ENCODE results near the gene ZIC4.

Gene ZIC4

DNA sequence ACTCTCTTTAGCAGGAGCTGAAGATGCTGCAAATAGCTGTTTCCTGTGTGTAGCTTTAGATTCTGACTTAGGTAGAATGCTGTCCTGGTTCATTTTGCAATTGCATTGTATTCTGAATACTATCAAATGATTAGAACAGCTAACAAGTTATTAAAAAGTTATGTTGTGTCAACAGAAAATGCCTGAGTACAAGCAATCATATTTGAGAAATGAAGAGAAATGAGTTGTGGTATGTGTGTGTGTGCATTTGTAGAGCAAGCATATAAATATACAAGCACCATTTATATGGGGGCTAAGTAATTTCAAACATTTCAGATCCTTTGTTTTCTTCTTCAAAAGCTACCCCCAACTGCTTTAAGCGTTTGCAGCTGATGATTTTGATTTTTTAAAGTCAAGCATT is 10.6 kb upstream of the ZIC4 start:
- no peak overlapping the region for H3K27ac ChIP-seq
- H3K4me1 ChIP-seq, result peaks cover 0 to 34% (median 25%) of the 10 kb centered on the region in 4 donors
- no peaks in the 10 kb centered on the region for H3K36me3 ChIP-seq
- H3K27me3 ChIP-seq, result peaks cover 5 to 94% of the 10 kb centered on the region in 2 donors
- no peak for DNase-seq
- TF ChIP-seq, protein P1, sequence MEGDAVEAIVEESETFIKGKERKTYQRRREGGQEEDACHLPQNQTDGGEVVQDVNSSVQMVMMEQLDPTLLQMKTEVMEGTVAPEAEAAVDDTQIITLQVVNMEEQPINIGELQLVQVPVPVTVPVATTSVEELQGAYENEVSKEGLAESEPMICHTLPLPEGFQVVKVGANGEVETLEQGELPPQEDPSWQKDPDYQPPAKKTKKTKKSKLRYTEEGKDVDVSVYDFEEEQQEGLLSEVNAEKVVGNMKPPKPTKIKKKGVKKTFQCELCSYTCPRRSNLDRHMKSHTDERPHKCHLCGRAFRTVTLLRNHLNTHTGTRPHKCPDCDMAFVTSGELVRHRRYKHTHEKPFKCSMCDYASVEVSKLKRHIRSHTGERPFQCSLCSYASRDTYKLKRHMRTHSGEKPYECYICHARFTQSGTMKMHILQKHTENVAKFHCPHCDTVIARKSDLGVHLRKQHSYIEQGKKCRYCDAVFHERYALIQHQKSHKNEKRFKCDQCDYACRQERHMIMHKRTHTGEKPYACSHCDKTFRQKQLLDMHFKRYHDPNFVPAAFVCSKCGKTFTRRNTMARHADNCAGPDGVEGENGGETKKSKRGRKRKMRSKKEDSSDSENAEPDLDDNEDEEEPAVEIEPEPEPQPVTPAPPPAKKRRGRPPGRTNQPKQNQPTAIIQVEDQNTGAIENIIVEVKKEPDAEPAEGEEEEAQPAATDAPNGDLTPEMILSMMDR (IDR thresholded peaks at IDR 0.05), result no peak
- intact Hi-C loops (cut with DNase I; ENCODE audit: low total_unique reads), result no loop called here
- peaks cover 0 to 6% (median 0%) of the 10 kb centered on the region in 3 donors for H3K9me3 ChIP-seq
- no peak overlapping the region for H3K4me3 ChIP-seq

DNA sequence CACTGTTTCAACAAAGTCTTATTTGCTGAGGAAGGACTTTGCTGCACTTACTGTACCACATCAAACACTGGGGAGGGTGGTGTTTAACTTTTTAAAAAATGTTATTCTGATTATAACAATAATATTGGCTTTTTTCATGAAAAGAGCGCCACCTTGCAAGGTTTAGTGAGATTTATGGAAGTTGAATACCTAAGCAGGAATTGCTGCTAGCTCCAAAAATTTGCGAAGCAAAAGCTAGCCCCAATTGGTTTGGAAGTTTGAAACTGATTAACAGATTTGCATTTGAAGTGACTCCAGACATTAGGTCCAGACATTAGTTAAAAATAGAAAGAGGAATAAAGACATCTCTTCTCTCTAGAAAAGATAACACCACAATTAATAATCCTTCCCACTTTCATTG is 9.5 kb upstream of the ZIC4 start:
- Histone ChIP-seq H3K36me3 (no peaks in the 10 kb centered on the region), H3K27ac (no peak overlapping the region), H3K4me3 (no peak overlapping the region), H3K27me3 (peaks cover 5 to 94% of the 10 kb centered on the region in 2 donors), H3K4me1 (peaks cover 0 to 34% (median 28%) of the 10 kb centered on the region in 4 donors), H3K9me3 (peaks cover 0 to 6% (median 0%) of the 10 kb centered on the region in 3 donors)
- no peak for DNase-seq
- TF ChIP-seq, protein P1 (IDR thresholded peaks at IDR 0.05), result no peak
- intact Hi-C loops (cut with DNase I; ENCODE audit: low total_unique reads), result no loop called here

DNA sequence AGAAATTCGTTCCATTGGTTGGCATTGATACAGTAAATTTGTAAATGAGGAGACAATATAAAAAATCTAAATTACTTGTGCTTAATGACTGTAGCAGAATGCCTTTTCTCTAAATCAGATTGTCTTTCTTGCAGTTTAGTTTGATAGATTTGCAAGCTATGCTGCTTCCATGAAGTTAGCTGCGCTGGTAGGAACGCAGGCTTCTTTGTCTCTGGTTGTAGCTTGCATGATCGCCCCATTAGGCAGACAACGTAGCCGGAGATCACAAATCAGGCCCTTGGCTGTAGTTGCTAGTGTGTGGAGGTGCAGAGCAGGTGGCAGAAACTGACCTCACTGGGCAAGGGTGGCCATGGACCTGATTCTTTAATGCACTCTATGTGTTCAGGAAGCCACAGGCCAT is 8.9 kb upstream of the ZIC4 start:
- intact Hi-C loops (cut with DNase I; ENCODE audit: low total_unique reads), result no loop called here
- no peak overlapping the region for H3K4me3 ChIP-seq
- DNase-seq, result no peak
- peaks cover 11 to 94% of the 10 kb centered on the region in 2 donors for H3K27me3 ChIP-seq
- peaks cover 0 to 6% (median 0%) of the 10 kb centered on the region in 3 donors for H3K9me3 ChIP-seq
- H3K27ac ChIP-seq, result no peak overlapping the region
- TF ChIP-seq, protein P1 (IDR thresholded peaks at IDR 0.05), result no peak
- peaks cover 0 to 39% (median 34%) of the 10 kb centered on the region in 4 donors for H3K4me1 ChIP-seq
- H3K36me3 ChIP-seq, result no peaks in the 10 kb centered on the region

DNA sequence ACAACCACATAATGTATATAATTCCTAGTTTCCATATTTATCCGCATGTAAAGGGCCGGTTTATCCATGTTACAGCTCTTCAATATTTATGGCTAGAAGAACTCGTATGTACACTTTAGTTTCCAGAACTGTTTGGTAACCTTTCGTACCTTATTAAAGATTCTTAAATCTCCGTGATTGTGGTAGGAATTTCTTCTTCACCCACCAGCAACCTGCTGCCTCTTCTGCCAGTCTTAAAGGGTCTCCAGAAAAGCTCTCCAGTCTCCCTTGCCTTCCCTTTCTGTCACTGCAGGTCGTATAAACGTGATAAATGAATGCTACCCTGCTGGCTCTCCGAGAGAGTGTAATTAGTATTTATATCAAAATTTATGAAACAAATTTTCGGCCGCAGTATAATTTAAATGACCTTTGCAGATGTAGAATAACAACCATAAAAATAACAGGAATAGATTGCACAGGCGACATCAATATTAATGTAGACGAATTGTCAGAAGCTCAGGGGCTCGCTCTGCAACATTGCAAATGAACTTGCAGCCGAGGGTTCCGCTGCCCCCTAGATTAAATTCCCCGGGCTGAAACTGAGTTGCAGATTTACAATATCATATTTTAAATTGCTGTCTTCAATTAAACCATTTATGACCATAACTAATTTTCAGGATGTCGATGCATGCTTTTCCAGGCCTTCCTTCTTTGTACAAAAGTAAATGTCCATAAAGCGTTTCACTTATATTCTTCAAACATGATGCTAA is 8.2 kb upstream of the ZIC4 start:
- intact Hi-C loops (cut with DNase I; ENCODE audit: low total_unique reads), result no loop called here
- TF ChIP-seq, protein P1 (IDR thresholded peaks at IDR 0.05), result no peak
- no peak overlapping the region for H3K27ac ChIP-seq
- peaks cover 0 to 6% (median 0%) of the 10 kb centered on the region in 3 donors for H3K9me3 ChIP-seq
- peaks cover 17 to 94% of the 10 kb centered on the region in 2 donors for H3K27me3 ChIP-seq
- H3K4me1 ChIP-seq, result peaks cover 0 to 44% (median 40%) of the 10 kb centered on the region in 4 donors
- H3K4me3 ChIP-seq, result no peak overlapping the region
- H3K36me3 ChIP-seq, result no peaks in the 10 kb centered on the region
- DNase-seq, result no peak

DNA sequence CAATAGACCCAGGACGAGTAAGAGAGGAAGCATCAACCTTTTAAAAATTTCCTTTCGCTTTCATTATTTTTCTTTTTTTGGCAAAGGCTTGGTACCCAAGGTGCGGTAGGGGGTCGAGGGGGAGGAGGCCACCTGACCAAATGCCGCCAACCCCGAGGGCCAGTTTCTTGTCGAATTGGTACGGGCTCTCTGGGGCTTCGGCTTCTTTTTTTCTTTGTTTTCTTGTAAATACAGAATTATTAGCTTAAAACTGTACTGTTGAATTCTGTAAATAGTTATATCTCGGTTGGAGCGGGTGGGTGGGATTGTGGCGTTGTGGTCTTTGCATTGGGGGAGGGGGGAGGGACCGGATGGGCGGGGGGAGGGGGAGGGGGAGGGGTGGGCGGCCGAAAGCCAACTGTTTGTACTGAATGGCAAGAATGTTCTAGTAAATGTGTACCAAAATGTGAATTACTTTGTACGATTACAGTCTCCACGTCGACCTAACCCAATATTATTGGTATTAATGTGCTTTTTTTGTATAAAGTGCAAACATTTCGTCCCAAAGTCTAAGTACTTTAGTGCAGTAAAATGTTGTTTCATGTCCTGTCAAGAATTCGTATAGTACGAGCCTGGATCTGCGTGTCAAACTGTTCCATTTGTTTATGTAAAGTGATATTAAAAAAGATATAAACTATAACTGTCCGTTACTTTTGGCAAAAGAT is 7.5 kb upstream of the ZIC4 start:
- Histone ChIP-seq H3K4me3 (peak overlapping the region; percentile 2 to 38), H3K27ac (no peak overlapping the region), H3K9me3 (peaks cover 0 to 6% (median 0%) of the 10 kb centered on the region in 3 donors), H3K36me3 (no peaks in the 10 kb centered on the region), H3K4me1 (peaks cover 0 to 44% (median 37%) of the 10 kb centered on the region in 4 donors), H3K27me3 (peaks cover 17 to 94% of the 10 kb centered on the region in 2 donors)
- DNase-seq, result no peak
- intact Hi-C loops (cut with DNase I; ENCODE audit: low total_unique reads), result no loop called here
- TF ChIP-seq, protein P1 (IDR thresholded peaks at IDR 0.05), result no peak
